ENCODE measurements around the gene EGLN1. TPM values are rescaled to one million over a fixed set of nuclear protein-coding genes. Genes with fewer than 3 reads are reported as not detected.
"Not testable (repeated sequence)": the region's sequence is repeated elsewhere in the genome, so short reads cannot be mapped to it uniquely, and the experiment has no call there.

The EGLN1 gene
- 34.1 and 36.0 TPM in 2 replicates for polyA plus RNA-seq (2013)

DNA sequence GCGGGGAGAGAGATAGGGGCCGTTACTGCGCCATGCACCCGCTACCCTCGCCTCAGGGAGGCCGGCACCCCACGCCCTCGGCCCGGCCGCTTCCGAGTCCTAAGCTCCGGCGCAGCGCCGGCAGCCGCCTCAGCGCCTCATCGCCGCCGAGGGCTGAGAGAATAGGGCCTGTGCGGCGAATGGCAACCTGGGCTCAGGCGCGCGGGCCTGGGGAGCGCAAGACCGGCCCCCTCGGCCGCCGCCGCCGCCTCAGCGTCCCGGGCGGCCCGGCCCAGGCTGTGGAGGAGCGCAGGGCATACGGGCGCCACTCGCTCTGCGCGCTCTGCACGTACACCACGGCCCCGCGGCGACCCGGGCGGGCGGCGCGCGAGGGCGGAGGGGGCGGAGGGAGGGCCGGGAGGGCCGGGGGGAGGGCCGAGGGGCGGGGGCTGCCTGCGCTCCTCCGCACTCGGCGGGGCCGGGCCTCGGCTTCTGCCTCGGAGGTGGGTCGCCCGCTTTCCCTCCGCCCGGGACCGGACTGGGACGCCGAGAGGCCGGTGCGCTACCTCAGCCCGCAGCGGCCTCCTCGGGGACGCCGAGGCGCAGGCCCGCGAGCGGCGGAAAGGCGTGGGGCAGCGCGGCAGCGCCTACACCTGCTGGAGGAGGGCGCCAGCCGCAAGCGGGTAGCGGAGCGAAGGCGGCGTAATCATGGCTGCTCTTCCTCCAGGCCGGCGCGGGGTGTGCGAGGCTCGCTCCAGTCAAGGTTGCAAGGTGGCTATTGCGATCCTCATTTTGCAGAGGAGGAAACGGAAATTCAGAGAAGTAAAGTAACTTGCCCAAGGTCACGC lies at the start of gene EGLN1:
EGLN1 (minus strand) TSS at position 317 of the 827 bp plus-strand sequence. CDS start 399 bp downstream, outside the sequence.
- Histone ChIP-seq H4K8ac (ENCODE audit: low read depth, low read length) (peak within 1 kb of the TSS; percentile 64), H3K27ac (ENCODE audit: low read depth, low read length) (peak within 1 kb of the TSS; percentile 98), H3K79me2 (ENCODE audit: control insufficient read depth, insufficient read depth, low read length, poor library complexity) (peaks cover 8% of the 10 kb centered on the region), H3K4me1 (ENCODE audit: control insufficient read depth in 1 of 2, insufficient read depth in 2 of 2, low read length in 2 of 2) (no peaks in the 10 kb centered on the region), H3K18ac (ENCODE audit: low read length) (peak within 1 kb of the TSS; percentile 89), H2BK12ac (ENCODE audit: low read length) (peak within 1 kb of the TSS; percentile 68), H3K4ac (ENCODE audit: low read depth, low read length) (peak within 1 kb of the TSS; percentile 61), H3K9me3 (ENCODE audit: insufficient read depth, low read depth, low read length) (no peaks in the 10 kb centered on the region), H2AFZ (ENCODE audit: insufficient read depth, low read length, poor library complexity) (peak within 1 kb of the TSS; percentile 82), H3K4me3 (ENCODE audit: low read depth, low read length) (peak within 1 kb of the TSS; percentile 82), H2BK120ac (ENCODE audit: insufficient read depth, low read length, poor library complexity) (peak within 1 kb of the TSS; percentile 74), H3K27me3 (ENCODE audit: insufficient read depth, low read length) (no peaks in the 10 kb centered on the region), H3K79me1 (ENCODE audit: low read length) (peaks cover 17% of the 10 kb centered on the region), H2AK5ac (ENCODE audit: low read length) (peak within 1 kb of the TSS; percentile 30), H3K23ac (ENCODE audit: low read length) (no peak within 1 kb of the TSS), H3K9ac (ENCODE audit: low read length) (peak within 1 kb of the TSS; percentile 92), H2BK5ac (ENCODE audit: low read depth, low read length, poor library complexity) (peak within 1 kb of the TSS; percentile 78), H4K12ac (ENCODE audit: low read depth, low read length) (peak within 1 kb of the TSS; percentile 8), H3K14ac (ENCODE audit: low read length) (peak within 1 kb of the TSS; percentile 87), H4K91ac (ENCODE audit: low read depth, low read length) (peak within 1 kb of the TSS; percentile 84), H3K36me3 (ENCODE audit: control insufficient read depth in 1 of 2, insufficient read depth in 2 of 2, low read length in 2 of 2) (no peaks in the 10 kb centered on the region), H3K4me2 (ENCODE audit: low read length) (peak within 1 kb of the TSS; percentile 86)
- DNase-seq, result peak; percentile 75 to 84
- WGBS (ENCODE audit: extremely low coverage, insufficient coverage, insufficient read length), result no CpG with 5 or more reads among the region's 104 CpGs

GRCh38 chr1:231471500-231471899 lies 49.4 kb upstream of the EGLN1 start:
- WGBS (ENCODE audit: extremely low coverage, insufficient coverage, insufficient read length), result no CpG with 5 or more reads among the region's 5 CpGs
- not testable (repeated sequence) for H3K4me1 ChIP-seq (ENCODE audit: control insufficient read depth in 1 of 2, insufficient read depth in 2 of 2, low read length in 2 of 2); H2AFZ ChIP-seq (ENCODE audit: insufficient read depth, low read length, poor library complexity); H3K18ac ChIP-seq (ENCODE audit: low read length); H3K4ac ChIP-seq (ENCODE audit: low read depth, low read length); H3K79me1 ChIP-seq (ENCODE audit: low read length); H2BK5ac ChIP-seq (ENCODE audit: low read depth, low read length, poor library complexity); H3K9me3 ChIP-seq (ENCODE audit: insufficient read depth, low read depth, low read length); H3K27ac ChIP-seq (ENCODE audit: low read depth, low read length); H4K91ac ChIP-seq (ENCODE audit: low read depth, low read length); H3K27me3 ChIP-seq (ENCODE audit: insufficient read depth, low read length); H4K12ac ChIP-seq (ENCODE audit: low read depth, low read length); H2AK5ac ChIP-seq (ENCODE audit: low read length); DNase-seq; H3K4me3 ChIP-seq (ENCODE audit: low read depth, low read length); H2BK12ac ChIP-seq (ENCODE audit: low read length); H3K79me2 ChIP-seq (ENCODE audit: control insufficient read depth, insufficient read depth, low read length, poor library complexity); H2BK120ac ChIP-seq (ENCODE audit: insufficient read depth, low read length, poor library complexity); H3K4me2 ChIP-seq (ENCODE audit: low read length); H4K8ac ChIP-seq (ENCODE audit: low read depth, low read length); H3K23ac ChIP-seq (ENCODE audit: low read length); H3K9ac ChIP-seq (ENCODE audit: low read length); H3K36me3 ChIP-seq (ENCODE audit: control insufficient read depth in 1 of 2, insufficient read depth in 2 of 2, low read length in 2 of 2); H3K14ac ChIP-seq (ENCODE audit: low read length)

DNA sequence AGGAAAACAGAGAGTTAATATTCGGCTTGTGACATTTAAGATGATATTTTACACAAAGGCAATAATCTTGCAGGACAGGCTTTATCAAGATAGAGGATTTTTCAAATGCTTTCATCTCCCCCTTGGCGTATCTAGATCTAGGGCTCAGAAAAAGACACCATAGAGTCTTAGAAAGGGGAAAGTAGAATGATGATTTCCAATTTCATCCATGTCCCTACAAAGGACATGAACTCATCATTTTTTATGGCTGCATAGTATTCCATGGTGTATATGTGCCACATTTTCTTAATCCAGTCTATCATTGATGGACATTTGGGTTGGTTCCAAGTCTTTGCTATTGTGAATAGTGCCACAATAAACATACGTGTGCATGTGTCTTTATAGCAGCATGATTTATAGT lies 48.9 kb upstream of the EGLN1 start:
- H3K27ac ChIP-seq (ENCODE audit: low read depth, low read length); H4K8ac ChIP-seq (ENCODE audit: low read depth, low read length); H3K79me2 ChIP-seq (ENCODE audit: control insufficient read depth, insufficient read depth, low read length, poor library complexity); DNase-seq; H4K91ac ChIP-seq (ENCODE audit: low read depth, low read length); H3K4ac ChIP-seq (ENCODE audit: low read depth, low read length); H3K4me1 ChIP-seq (ENCODE audit: control insufficient read depth in 1 of 2, insufficient read depth in 2 of 2, low read length in 2 of 2); H2AFZ ChIP-seq (ENCODE audit: insufficient read depth, low read length, poor library complexity); H3K4me3 ChIP-seq (ENCODE audit: low read depth, low read length); H2BK120ac ChIP-seq (ENCODE audit: insufficient read depth, low read length, poor library complexity); H3K27me3 ChIP-seq (ENCODE audit: insufficient read depth, low read length); H3K14ac ChIP-seq (ENCODE audit: low read length); H3K4me2 ChIP-seq (ENCODE audit: low read length); H3K36me3 ChIP-seq (ENCODE audit: control insufficient read depth in 1 of 2, insufficient read depth in 2 of 2, low read length in 2 of 2); H2BK12ac ChIP-seq (ENCODE audit: low read length); H4K12ac ChIP-seq (ENCODE audit: low read depth, low read length); H2AK5ac ChIP-seq (ENCODE audit: low read length); H3K23ac ChIP-seq (ENCODE audit: low read length); H3K9ac ChIP-seq (ENCODE audit: low read length); H3K79me1 ChIP-seq (ENCODE audit: low read length); H3K9me3 ChIP-seq (ENCODE audit: insufficient read depth, low read depth, low read length); H3K18ac ChIP-seq (ENCODE audit: low read length); H2BK5ac ChIP-seq (ENCODE audit: low read depth, low read length, poor library complexity): not testable (repeated sequence)
- WGBS (ENCODE audit: extremely low coverage, insufficient coverage, insufficient read length), result no CpG with 5 or more reads among the region's 3 CpGs

GRCh38 chr1:231467986-231468385 lies 45.9 kb upstream of the EGLN1 start:
- H3K4me2 ChIP-seq (ENCODE audit: low read length), result no peak overlapping the region
- no CpG with 5 or more reads among the region's 1 CpG for WGBS (ENCODE audit: extremely low coverage, insufficient coverage, insufficient read length)
- H3K4me3 ChIP-seq (ENCODE audit: low read depth, low read length), result no peak overlapping the region
- H2BK120ac ChIP-seq (ENCODE audit: insufficient read depth, low read length, poor library complexity), result no peak overlapping the region
- DNase-seq, result no peak
- H3K18ac ChIP-seq (ENCODE audit: low read length), result no peak overlapping the region
- H2BK5ac ChIP-seq (ENCODE audit: low read depth, low read length, poor library complexity), result no peak overlapping the region
- H4K12ac ChIP-seq (ENCODE audit: low read depth, low read length), result no peak overlapping the region
- H3K4me1 ChIP-seq (ENCODE audit: control insufficient read depth in 1 of 2, insufficient read depth in 2 of 2, low read length in 2 of 2), result no peaks in the 10 kb centered on the region
- H3K14ac ChIP-seq (ENCODE audit: low read length), result no peak overlapping the region
- no peaks in the 10 kb centered on the region for H3K36me3 ChIP-seq (ENCODE audit: control insufficient read depth in 1 of 2, insufficient read depth in 2 of 2, low read length in 2 of 2)
- no peaks in the 10 kb centered on the region for H3K79me2 ChIP-seq (ENCODE audit: control insufficient read depth, insufficient read depth, low read length, poor library complexity)
- H3K27me3 ChIP-seq (ENCODE audit: insufficient read depth, low read length), result no peaks in the 10 kb centered on the region
- no peak overlapping the region for H2AK5ac ChIP-seq (ENCODE audit: low read length)
- no peak overlapping the region for H3K27ac ChIP-seq (ENCODE audit: low read depth, low read length)
- no peak overlapping the region for H2BK12ac ChIP-seq (ENCODE audit: low read length)
- no peaks in the 10 kb centered on the region for H3K9me3 ChIP-seq (ENCODE audit: insufficient read depth, low read depth, low read length)
- H4K8ac ChIP-seq (ENCODE audit: low read depth, low read length), result no peak overlapping the region
- H3K79me1 ChIP-seq (ENCODE audit: low read length), result no peaks in the 10 kb centered on the region
- no peak overlapping the region for H3K9ac ChIP-seq (ENCODE audit: low read length)
- H3K4ac ChIP-seq (ENCODE audit: low read depth, low read length), result no peak overlapping the region
- H4K91ac ChIP-seq (ENCODE audit: low read depth, low read length), result no peak overlapping the region
- H2AFZ ChIP-seq (ENCODE audit: insufficient read depth, low read length, poor library complexity), result no peak overlapping the region
- H3K23ac ChIP-seq (ENCODE audit: low read length), result no peak overlapping the region
